HG02981 (cell line): ENCODE results near the gene TBX10.
"Not testable (repeated sequence)": the region's sequence is repeated elsewhere in the genome, so short reads cannot be mapped to it uniquely, and the experiment has no call there.

Source experiments
- ATAC-seq: cut with Tn5 transposase; IDR thresholded peaks from one replicate; pipeline ENCODE4 v1.9.1; 2021; ENCODE audit warnings: mild to moderate bottlenecking, moderate library complexity; ENCODE audit not compliant: unreplicated experiment

The TBX10 gene

GRCh38 chr11:67639438-67639859 is at the start of gene TBX10:
TBX10 (minus strand) TSS chr11:67639763; CDS start chr11:67639472, 291 bp downstream.
- ATAC-seq, result no peak

GRCh38 chr11:67689178-67689577 is 49.6 kb upstream of the TBX10 start:
- no peak for ATAC-seq

- ATAC-seq, result no peak
Observed at GRCh38 chr11:67687986-67688385, 48.4 kb upstream of the TBX10 start.

- ATAC-seq, result not testable (repeated sequence)
Observed at GRCh38 chr11:67685641-67686332, 46.2 kb upstream of the TBX10 start.

GRCh38 chr11:67682126-67683034 is 42.8 kb upstream of the TBX10 start:
- not testable (repeated sequence) for ATAC-seq

GRCh38 chr11:67680696-67681470 is 41.3 kb upstream of the TBX10 start:
- no peak for ATAC-seq

- ATAC-seq, result no peak
Observed at GRCh38 chr11:67675058-67675747, 35.6 kb upstream of the TBX10 start.

- no peak for ATAC-seq
Observed at GRCh38 chr11:67674442-67674871, 34.9 kb upstream of the TBX10 start, which contains the start of gene ALDH3B2. ALDH3B2 (minus strand) TSS chr11:67674623; CDS start chr11:67666935, 7,688 bp downstream.

GRCh38 chr11:67673902-67674301 is 34.3 kb upstream of the TBX10 start:
- ATAC-seq, result no peak

GRCh38 chr11:67673358-67673757 is 33.8 kb upstream of the TBX10 start:
- no peak for ATAC-seq

- ATAC-seq, result no peak
Observed at GRCh38 chr11:67671211-67671520, 31.6 kb upstream of the TBX10 start.

GRCh38 chr11:67670316-67671210 is 31.0 kb upstream of the TBX10 start:
- ATAC-seq, result no peak

- ATAC-seq, result no peak
Observed at GRCh38 chr11:67668192-67668551, 28.6 kb upstream of the TBX10 start.

- ATAC-seq, result no peak
Observed at GRCh38 chr11:67667490-67668191, 28.1 kb upstream of the TBX10 start.

- no peak for ATAC-seq
Observed at GRCh38 chr11:67666676-67667489, 27.3 kb upstream of the TBX10 start.

- ATAC-seq, result no peak
Observed at GRCh38 chr11:67666303-67666645, 26.7 kb upstream of the TBX10 start.

GRCh38 chr11:67665541-67666302 is 26.2 kb upstream of the TBX10 start:
- ATAC-seq, result no peak
